ENCODE data around the gene PRM2. TPM values are rescaled to one million over a fixed set of nuclear protein-coding genes. Genes with fewer than 3 reads are reported as not detected.

PRM2 gene
- total RNA-seq, 1 experiment from 2014 or later: not detected

DNA sequence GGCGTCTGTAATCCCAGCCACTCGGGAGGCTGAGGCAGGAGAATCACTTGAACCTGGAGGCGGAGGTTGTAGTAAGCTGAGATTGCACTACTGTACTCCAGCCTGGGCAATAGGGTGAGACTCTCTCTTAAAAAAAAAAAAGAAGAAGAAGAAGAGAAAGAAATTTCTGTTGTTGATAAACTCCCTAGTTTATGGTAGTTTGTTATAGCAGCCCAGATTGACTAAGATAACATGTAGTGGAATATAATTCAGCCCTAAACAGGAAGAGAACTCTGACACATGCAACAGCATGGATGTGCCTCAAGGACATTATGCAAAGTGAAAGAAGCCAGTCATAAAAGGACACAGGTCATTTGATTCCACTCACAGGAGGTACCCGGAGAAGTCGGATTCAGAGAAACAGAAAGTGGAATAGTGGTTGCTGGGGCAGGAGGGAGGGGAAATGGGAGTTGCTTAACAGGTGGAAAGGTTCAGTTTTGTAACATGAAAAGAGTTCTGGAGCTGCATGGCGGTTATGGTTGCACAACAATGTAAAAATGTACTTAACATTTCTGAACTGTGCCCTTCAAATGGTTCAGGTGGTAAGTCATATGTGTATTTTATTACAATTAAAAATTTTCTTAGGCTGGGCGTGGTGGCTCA lies 30.8 kb upstream of the PRM2 start:
- Mint-ChIP-seq H3K4me1 (peaks cover 10 to 13% of the 10 kb centered on the region in 2 experiments), H3K27me3 (ENCODE audit: low read depth) (no peaks in the 10 kb centered on the region; the same call in 1 of the 2 replicates), H3K4me3 (no peak overlapping the region), H3K27ac (peak overlapping the region in 1 of 3 experiments; percentile 29; a peak in 1 of 7 replicates), H3K9me3 (no peaks in the 10 kb centered on the region; a peak in 1 of 5 replicates), H3K36me3 (ENCODE audit: insufficient read depth in 1 of 3, low read depth in 3 of 3) (peaks cover 0 to 1% (median 0%) of the 10 kb centered on the region in 3 experiments; a peak in 1 of 7 replicates)
- Histone ChIP-seq H4K5ac (ENCODE audit: insufficient read length, low read depth, low read length) (no peak overlapping the region), H3K9ac (ENCODE audit: extremely low read depth, insufficient read length, low read length) (no peak overlapping the region), H2BK120ac (ENCODE audit: low read depth, low read length, poor library complexity, severe bottlenecking) (no peak overlapping the region), H4K91ac (ENCODE audit: insufficient read length, low read depth, low read length) (no peak overlapping the region), H4K20me1 (ENCODE audit: control insufficient read depth, insufficient read depth, insufficient read length) (no peaks in the 10 kb centered on the region), H2BK12ac (ENCODE audit: insufficient read length, low read depth, low read length) (no peak overlapping the region), H3K18ac (ENCODE audit: insufficient read length, low read depth, low read length) (no peak overlapping the region), H3K56ac (ENCODE audit: insufficient read length, low read depth, low read length) (no peak overlapping the region), H3K4me2 (ENCODE audit: insufficient read depth, insufficient read length, low read length) (no peak overlapping the region), H3K27me3 (ENCODE audit: insufficient read depth, low read length) (no peaks in the 10 kb centered on the region), H3K4ac (ENCODE audit: low read depth, low read length) (no peak overlapping the region), H2BK15ac (ENCODE audit: low read depth, low read length) (no peak overlapping the region), H3K79me2 (ENCODE audit: insufficient read depth, low read length) (0 out of 2 replicates have a peak, but pooled peaks cover 2% of the 10 kb centered on the region), H3K79me1 (ENCODE audit: insufficient read depth, low read depth, low read length, poor library complexity, severe bottlenecking) (no peaks in the 10 kb centered on the region), H4K8ac (replicated peaks; ENCODE audit: insufficient read length, low read depth, low read length) (no peak overlapping the region), H3T11ph (ENCODE audit: low read length) (no peak overlapping the region), H3K9me3 (ENCODE audit: control insufficient read depth, low read depth, low read length) (no peaks in the 10 kb centered on the region), H2BK20ac (ENCODE audit: low read depth, low read length, poor library complexity, severe bottlenecking) (no peak overlapping the region), H2AFZ (ENCODE audit: low read length) (no peak overlapping the region), H3K14ac (ENCODE audit: insufficient read depth, low read length) (no peak overlapping the region), H3K4me1 (ENCODE audit: insufficient read depth, low read length) (no peaks in the 10 kb centered on the region), H2AK5ac (ENCODE audit: insufficient read length, low read length) (no peak overlapping the region), H2BK5ac (ENCODE audit: insufficient read length, low read length) (no peak overlapping the region), H3K27ac (ENCODE audit: insufficient read length, low read depth, low read length) (no peak overlapping the region), H3K23ac (ENCODE audit: insufficient read length, low read depth, low read length) (no peak overlapping the region), H3K23me2 (ENCODE audit: insufficient read length, low read depth, low read length, poor library complexity, severe bottlenecking) (no peaks in the 10 kb centered on the region)
- DNase-seq: no peak
- TF ChIP-seq, protein P1, sequence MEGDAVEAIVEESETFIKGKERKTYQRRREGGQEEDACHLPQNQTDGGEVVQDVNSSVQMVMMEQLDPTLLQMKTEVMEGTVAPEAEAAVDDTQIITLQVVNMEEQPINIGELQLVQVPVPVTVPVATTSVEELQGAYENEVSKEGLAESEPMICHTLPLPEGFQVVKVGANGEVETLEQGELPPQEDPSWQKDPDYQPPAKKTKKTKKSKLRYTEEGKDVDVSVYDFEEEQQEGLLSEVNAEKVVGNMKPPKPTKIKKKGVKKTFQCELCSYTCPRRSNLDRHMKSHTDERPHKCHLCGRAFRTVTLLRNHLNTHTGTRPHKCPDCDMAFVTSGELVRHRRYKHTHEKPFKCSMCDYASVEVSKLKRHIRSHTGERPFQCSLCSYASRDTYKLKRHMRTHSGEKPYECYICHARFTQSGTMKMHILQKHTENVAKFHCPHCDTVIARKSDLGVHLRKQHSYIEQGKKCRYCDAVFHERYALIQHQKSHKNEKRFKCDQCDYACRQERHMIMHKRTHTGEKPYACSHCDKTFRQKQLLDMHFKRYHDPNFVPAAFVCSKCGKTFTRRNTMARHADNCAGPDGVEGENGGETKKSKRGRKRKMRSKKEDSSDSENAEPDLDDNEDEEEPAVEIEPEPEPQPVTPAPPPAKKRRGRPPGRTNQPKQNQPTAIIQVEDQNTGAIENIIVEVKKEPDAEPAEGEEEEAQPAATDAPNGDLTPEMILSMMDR (conservative IDR thresholded peaks at IDR 0.05): no peak
- no CpG with 5 or more reads among the region's 7 CpGs for WGBS (ENCODE audit: extremely low coverage, insufficient read length, low lambda C conversion rate)

All from H9 (cell line).